C4-2B (cell line): Measurements from ENCODE around the gene TSPAN3.

Experiments
- ZFX ChIP-seq: fragments of 450-650 bp; IDR thresholded peaks from 2 replicates; pipeline ENCODE4 v1.6.1; 2017
- TF ChIP-seq, protein P1 (sequence below): fragments of 450-650 bp; conservative IDR thresholded peaks from 2 replicates; pipeline ENCODE4 v1.5.1; 2017; ENCODE audit warnings: mild to moderate bottlenecking

DNA sequence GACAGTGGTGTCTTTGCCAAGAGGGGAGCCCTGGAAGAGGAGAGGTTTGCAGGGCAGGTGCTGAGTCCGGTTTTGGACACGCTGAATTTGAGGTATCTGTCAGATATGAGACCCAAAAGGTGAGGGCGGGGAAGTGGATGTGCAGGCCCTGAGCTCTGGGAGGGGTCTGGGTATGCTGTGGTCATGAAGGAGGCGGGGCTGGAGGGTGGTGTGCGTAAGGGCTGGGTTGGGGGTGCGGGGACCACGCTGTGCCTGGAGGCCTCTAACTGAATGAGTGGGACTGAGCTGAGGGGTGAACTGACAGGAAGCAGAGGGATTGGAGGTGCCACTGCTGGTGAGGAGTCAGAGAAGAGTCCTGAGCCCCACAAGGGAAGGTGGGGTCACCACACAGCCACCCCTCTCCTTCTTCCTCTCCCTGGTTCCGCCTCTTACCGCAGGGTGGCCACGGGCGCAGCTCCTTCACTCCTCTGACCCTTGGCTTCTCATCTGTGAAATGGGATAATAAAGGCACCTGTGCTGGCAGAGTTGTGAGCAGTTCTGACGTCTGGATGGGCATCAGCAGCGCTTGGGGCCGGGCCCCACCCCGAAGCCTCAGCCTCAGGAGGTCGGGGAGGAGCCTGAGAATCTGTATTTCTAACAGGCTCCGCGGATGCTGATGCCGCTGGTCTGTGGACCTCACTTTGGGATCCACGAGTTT is 47.2 kb downstream of the TSPAN3 start:
- TF ChIP-seq, protein P1, sequence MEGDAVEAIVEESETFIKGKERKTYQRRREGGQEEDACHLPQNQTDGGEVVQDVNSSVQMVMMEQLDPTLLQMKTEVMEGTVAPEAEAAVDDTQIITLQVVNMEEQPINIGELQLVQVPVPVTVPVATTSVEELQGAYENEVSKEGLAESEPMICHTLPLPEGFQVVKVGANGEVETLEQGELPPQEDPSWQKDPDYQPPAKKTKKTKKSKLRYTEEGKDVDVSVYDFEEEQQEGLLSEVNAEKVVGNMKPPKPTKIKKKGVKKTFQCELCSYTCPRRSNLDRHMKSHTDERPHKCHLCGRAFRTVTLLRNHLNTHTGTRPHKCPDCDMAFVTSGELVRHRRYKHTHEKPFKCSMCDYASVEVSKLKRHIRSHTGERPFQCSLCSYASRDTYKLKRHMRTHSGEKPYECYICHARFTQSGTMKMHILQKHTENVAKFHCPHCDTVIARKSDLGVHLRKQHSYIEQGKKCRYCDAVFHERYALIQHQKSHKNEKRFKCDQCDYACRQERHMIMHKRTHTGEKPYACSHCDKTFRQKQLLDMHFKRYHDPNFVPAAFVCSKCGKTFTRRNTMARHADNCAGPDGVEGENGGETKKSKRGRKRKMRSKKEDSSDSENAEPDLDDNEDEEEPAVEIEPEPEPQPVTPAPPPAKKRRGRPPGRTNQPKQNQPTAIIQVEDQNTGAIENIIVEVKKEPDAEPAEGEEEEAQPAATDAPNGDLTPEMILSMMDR = no peak
- no peak for TF ChIP-seq ZFX
